Activated CD8-positive, alpha-beta memory T cell treated with anti-CD3 and anti-CD28 coated beads, Interleukin-2, amount 50 U/mL, for 48 hours (primary cell): ENCODE data around the gene PLCD3.

Experiments used
- DNase-seq: peaks from one replicate; pipeline ENCODE4 v3.0.0-alpha.2; 2020

Gene PLCD3

GRCh38 chr17:45116434-45117016, 15.8 kb downstream of the PLCD3 start:
- DNase-seq: no peak

- no peak for DNase-seq
Observed at GRCh38 chr17:45115871-45116270, 16.4 kb downstream of the PLCD3 start.

GRCh38 chr17:45115015-45115625, 17.2 kb downstream of the PLCD3 start:
- DNase-seq: no peak

GRCh38 chr17:45114117-45114932, 18.0 kb downstream of the PLCD3 start:
- DNase-seq: no peak

DNA sequence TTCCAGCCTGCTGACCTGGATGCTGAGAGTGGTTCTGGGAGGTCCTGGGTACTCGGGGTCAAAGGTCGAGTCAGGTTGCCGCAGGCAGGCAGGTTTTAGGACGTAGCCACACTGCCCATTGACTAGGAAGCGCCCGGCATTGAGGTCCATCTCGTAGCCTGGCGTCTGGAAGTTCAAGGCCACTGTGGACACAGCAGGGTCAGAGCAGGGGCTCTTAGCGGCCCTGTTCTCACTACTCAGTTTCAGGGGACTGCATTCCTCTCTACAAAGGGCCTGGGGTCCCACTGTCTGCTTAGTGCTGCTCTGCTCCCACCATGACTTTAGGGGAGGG, 18.9 kb downstream of the PLCD3 start:
- DNase-seq: no peak

- DNase-seq: no peak
Observed at GRCh38 chr17:45112559-45113423, 19.5 kb downstream of the PLCD3 start.

DNA sequence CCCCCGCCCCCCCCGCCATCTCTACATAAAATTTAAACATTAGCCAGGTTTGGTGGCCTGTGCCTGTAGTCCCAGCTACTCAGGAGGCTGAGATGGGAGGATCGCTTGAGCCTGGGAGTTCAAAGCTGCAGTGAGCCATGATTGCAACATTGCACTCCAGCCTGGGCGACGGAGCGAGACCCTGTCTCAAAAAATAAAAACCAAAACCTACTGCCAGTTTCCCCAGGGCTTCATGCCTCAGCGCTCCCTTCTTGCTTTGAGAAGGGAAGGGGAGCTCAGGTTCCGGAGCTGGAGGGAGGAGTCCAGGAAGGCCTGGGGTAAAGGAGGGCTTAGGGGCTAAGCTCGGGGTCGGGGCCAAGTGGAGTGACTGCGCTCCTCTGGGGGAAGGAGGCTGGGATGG, 20.5 kb downstream of the PLCD3 start:
- no peak for DNase-seq

DNA sequence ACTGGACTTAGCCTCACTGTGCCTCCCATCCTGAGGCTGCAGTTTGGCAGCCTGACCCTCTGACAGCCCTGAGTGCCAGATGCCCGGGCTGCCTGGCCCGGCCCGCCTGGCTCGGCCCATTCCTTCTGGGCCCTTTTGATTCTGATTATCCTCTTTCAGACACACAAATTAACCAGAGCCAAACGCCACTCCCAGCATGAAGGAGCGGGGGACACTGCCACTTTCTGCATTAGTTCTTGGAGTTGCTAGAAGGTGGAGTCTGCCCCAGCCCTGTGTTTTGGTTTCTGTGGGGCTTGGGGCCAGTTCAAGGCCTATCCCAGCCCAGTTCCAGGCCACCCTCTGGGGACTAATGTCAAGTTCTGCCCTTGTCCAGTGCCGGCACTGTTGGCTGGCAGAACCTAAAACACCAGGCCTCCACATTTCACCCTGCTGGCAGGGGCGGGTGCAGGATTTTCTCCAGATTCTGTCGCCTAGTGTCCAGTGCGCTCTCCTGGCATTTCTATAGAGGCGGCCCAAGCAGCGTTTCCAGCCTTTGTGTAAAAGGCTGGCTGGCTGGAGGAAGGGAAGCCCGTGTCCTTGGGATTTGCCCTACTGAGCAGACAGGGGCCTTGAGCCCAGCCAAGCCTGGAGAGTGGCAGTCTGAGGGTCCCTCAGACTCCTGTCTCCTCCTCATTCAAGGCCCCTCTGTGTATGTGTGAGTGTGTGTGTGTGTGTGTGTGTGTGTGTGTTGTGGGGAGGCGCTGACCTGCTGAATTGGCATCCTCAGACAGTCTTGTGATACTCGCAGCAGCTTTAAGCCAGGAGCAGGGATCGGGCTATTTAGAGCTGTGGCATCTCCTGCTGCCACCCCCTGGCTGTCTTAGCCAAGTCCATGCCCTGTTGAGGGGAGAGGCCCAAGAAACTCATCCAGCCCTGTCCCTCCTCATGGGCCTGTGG, 21.4 kb downstream of the PLCD3 start:
- no peak for DNase-seq

DNA sequence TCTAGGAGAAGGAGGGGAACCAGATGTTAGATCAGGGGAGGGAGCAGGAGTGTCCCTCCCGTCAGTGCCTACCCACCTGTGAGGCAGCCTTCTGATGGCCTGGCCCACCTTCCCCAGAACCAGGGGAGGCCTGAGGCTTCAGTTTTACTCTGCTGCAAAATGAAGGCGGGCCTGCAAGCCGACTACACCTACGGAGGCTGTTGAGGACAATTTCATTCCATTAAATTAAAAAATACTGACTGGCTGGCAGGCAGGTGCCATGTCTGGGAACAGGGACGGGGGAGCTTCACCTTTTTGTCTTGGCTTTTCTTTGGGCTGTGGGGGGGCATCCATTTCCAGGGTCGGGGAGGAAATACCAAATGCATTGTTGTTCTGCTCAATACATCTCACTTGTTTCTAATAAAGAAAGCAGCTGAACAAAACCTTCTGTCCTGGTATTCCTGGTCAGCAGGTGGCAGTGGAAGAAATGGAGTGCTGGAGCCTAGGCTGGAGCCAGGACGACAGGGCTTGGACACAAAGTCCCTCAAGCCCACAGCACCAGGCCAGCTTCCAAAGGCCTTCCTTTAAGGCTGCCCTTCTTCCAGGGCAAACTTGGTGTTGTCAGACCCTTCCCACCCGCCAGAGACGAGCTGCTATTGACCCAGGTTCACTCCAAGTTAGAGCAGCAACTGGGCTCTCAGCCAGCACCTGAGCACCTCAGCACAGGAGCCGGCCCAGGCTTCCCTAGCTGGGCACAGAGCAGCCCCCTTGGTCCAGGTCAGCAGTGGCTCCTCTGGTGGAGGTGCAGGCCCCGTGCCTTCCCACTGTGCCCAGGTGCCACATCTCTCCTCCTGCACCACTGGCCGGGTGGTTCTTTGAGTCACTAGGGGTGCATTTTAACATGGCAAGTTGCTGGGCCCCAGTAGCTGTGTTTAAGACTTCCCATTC, 23.5 kb downstream of the PLCD3 start:
- DNase-seq: no peak

- DNase-seq: no peak
Observed at GRCh38 chr17:45108051-45108450, 24.3 kb downstream of the PLCD3 start.

- DNase-seq: no peak
Observed at GRCh38 chr17:45107293-45108010, 24.9 kb downstream of the PLCD3 start.

DNA sequence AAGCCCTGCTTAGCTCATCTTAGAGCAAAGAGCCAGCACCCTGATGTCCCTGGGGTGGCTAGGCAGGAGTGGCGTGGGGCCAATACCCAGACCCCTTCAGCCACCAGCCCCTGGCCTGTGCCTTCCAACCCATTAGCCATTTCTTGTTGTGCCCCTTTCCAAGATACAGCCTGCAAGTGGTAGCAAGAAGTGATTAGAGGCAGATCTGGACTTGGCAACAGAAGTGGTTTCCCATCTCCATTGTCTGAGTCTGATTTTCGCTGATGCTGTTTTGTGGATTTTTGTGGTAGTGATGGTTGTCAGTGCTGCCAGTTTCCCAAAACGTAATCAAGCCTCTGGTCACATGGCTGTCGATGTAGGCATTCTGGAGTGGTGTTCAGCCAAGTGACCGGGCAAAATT, 25.7 kb downstream of the PLCD3 start:
- no peak for DNase-seq

DNA sequence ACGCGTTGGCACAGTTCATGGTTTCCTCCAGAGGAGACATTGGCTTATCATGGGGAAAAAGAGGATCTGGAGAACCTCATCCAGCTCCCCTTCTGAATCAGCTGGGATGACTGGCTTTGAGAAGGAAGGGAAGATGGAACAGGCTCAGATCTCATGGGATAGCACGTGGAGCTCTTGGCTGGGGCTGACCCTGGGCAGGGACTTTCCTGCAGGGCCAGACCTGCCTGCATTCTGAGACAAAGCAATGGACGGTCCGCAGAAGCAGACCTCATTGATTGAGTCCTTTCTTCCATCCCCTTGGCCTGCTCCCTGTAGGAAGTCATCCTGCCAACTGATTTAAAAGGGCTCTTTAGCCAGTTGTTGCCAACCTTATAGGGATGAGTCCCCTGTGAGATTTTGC, 26.2 kb downstream of the PLCD3 start:
- no peak for DNase-seq

DNA sequence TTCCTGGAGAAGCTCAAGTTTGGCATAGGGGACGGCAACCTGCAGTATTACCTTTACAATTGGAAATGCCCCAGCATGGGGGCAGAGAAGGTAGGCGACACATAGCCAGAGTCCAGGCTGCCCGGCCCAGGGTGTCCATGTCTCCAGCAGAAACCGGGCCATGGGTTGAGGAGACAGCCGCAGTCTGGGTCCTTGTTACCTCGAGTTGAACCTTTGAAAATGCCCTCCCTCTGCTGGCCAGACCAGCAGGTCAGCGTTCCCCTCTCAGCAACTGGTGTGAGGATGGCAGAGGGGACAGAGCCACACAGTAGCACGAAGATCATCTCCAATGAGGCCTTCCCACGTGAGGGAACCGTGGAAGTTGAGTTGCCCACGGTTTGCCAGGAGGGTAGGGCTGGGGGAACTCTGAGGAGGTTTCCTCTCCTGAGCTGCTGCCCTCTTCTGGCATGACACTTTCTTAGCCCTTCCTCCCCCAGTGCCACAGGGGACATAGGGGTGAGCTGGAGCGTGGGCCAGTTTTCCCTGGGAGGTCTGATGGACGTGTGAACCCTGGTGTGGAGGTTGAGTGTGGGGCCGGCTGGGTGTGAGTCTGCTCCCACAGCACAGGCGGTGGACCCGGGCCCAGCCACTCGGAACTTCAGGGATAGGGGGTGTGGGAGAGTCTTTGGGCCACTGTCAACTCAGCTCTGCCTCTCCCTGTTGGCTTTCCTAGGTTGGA, 27.2 kb downstream of the PLCD3 start:
- no peak for DNase-seq

- no peak for DNase-seq
Observed at GRCh38 chr17:45104497-45104896, 27.8 kb downstream of the PLCD3 start.

DNA sequence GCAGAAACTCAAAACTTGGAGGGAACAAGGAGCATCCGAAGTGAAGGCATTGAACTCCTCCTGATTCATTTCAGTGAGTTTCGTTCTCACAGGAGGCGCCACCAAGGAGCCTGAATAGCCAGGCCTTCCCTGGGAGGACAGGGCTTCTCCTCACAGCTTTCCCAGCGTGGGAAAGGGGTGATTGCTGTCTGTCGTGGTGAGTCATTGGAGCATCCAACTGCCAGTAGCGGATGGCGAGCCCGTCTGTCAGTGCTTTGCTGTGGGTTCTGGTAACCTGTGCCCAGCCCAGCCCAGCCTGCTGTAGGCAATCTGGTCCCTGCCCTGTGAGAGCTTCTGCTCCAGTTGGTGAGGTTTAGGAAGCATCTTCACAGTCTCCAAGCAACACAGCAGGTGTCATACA, 28.3 kb downstream of the PLCD3 start:
- no peak for DNase-seq

DNA sequence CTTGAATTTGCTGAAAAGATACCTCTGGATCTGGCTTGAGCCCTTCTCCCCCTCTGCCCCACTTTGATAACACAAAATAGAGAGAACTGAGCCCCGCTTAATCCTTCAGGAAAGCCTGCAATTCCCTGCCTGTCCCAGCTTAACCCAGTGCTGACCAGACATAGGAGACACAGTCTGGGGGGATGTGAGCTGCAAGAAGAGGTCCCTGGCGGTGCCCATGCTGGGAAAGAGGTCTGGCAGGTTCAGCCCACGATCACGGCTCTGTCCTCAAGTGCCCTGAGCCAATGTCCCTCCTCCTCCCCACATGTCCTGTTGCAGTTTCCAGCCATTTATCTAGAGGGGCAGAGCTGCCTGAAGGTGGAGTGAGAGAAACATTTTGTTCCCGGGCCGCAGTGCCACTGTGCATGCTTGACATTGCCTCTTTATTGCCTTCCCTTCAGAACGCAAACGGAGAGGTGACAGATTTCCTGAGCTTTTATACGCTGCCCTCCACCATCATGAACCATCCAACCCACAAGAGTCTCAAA, 29.0 kb downstream of the PLCD3 start:
- DNase-seq: no peak

- no peak for DNase-seq
Observed at GRCh38 chr17:45102856-45103255, 29.5 kb downstream of the PLCD3 start.
